T-helper 2 cell (primary cell): ENCODE results near the gene CD53.
A peak's percentile ranks its signal among the peaks of the same experiment; 100 is the strongest.
"Not testable (repeated sequence)": the region's sequence is repeated elsewhere in the genome, so short reads cannot be mapped to it uniquely, and the experiment has no call there.

Source experiments
- DNase-seq, 5 experiments: peaks; one replicate each; pipeline versions ENCODE4 v3.0.0 to v3.0.0-alpha.2; 2012 to 2022

The CD53 gene

GRCh38 chr1:110916669-110917306 is 43.8 kb downstream of the CD53 start:
- DNase-seq = peak in 1 of 5 experiments; percentile 86

GRCh38 chr1:110918016-110918415 is 45.1 kb downstream of the CD53 start:
- no peak for DNase-seq

DNA sequence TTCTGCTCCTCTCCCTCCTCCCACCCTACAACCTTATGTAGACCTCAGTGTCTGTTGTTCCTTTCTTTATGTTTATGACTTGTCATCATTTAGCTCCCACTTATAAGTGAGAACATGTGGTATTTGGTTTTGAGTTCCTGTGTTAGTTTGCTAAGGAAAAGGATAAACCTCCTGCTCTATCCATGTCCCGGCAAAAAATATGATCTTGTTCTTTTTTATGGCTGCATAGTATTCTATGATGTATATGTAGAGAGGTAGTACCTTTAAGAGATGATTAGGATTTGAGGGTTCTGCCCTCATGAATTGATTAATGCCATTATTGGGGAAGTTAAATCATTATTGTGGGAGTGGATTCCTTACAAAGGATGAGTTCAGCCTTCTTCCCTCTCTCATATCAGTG is 49.0 kb downstream of the CD53 start:
- DNase-seq = no peak

GRCh38 chr1:110927484-110928075 is 54.6 kb downstream of the CD53 start:
- no peak for DNase-seq

GRCh38 chr1:110928191-110928590 is 55.2 kb downstream of the CD53 start:
- DNase-seq = no peak

DNA sequence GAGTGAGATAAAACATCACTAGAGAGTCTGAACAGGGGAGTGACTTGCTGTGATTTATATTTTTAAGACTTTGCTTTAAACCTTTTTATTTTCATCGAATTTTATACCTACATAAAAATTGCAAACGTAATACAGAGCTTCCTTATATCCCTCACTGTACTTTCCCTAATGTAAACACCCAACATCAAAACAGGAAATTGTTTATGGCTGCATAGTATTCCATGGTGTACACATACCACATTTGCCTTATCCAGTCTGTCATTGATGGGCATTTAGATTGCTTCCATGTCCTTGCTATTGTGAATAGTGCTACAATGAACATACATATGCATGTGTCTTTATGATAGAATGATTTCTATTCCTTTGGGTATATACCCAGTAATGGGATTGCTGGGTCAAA is 56.0 kb downstream of the CD53 start:
- DNase-seq = no peak

GRCh38 chr1:110931097-110931496 is 58.1 kb downstream of the CD53 start:
- not testable (repeated sequence) for DNase-seq

- DNase-seq = no peak
These were observed 63.6 kb downstream of the CD53 start for GRCh38 chr1:110936567-110936966.

GRCh38 chr1:110944806-110945205 is 71.9 kb downstream of the CD53 start:
- no peak for DNase-seq

GRCh38 chr1:110945626-110946025 is 72.7 kb downstream of the CD53 start:
- no peak for DNase-seq

- DNase-seq = no peak
These were observed 75.3 kb downstream of the CD53 start for GRCh38 chr1:110948038-110948810.
